ENCODE results near the gene NT5M. TPM values are rescaled to one million over a fixed set of nuclear protein-coding genes. Genes with fewer than 3 reads are reported as not detected.

NT5M gene
- polyA plus RNA-seq, 2 of the 4 experiments (the other 2 are of a cell fraction) = 5.3 to 5.9 TPM

GRCh38 chr17:17258998-17259397 lies 44.2 kb upstream of the NT5M start:
- ChIA-PET CTCF (interaction anchor here (1.2 to 3.8 kb wide), 6 partner anchors 9 to 22 kb away, joined by 3 to 15 read pairs (median 4); partner anchors contain the start of gene FLCN), POLR2A (interaction anchor here (1.1 kb wide), 1 partner anchor 9 kb away, joined by 4 read pairs; no protein-coding TSS in a partner anchor)
- TF ChIP-seq ESRRA (IDR thresholded peaks at IDR 0.05; ENCODE audit: borderline replicate concordance, low read length) (no peak), POLR2AphosphoS2 (conservative IDR thresholded peaks at IDR 0.05; ENCODE audit: low read length) (no peak), JUNB (IDR thresholded peaks at IDR 0.05) (no peak), SREBF2 (IDR thresholded peaks at IDR 0.05) (no peak), NFE2L2 (conservative IDR thresholded peaks at IDR 0.05; ENCODE audit: low read length) (no peak), KDM1A (IDR thresholded peaks at IDR 0.05; ENCODE audit: low read depth) (no peak), CBX2 (IDR thresholded peaks at IDR 0.05; ENCODE audit: borderline replicate concordance, low read depth) (no peak), POLR2A (IDR thresholded peaks at IDR 0.05; ENCODE audit: low read length) (no peak), USF2 (IDR thresholded peaks at IDR 0.05) (no peak), CBX8 (IDR thresholded peaks at IDR 0.05) (no peak)
- TF ChIP-seq, protein P1, sequence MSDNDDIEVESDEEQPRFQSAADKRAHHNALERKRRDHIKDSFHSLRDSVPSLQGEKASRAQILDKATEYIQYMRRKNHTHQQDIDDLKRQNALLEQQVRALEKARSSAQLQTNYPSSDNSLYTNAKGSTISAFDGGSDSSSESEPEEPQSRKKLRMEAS (IDR thresholded peaks at IDR 0.05) = no peak

GRCh38 chr17:17264430-17264829 lies 38.7 kb upstream of the NT5M start:
- no peak overlapping the region for H3K27ac ChIP-seq
- TF ChIP-seq SREBF2 (IDR thresholded peaks at IDR 0.05) (no peak), FOSB (CRISPR knock-in tag; IDR thresholded peaks at IDR 0.05) (no peak), REST (IDR thresholded peaks at IDR 0.05) (no peak), HOXA7 (CRISPR knock-in tag; IDR thresholded peaks at IDR 0.05) (no peak), CEBPB (IDR thresholded peaks at IDR 0.05) (no peak), ESRRA (IDR thresholded peaks at IDR 0.05; ENCODE audit: borderline replicate concordance, low read length) (no peak), CHD2 (IDR thresholded peaks at IDR 0.05; ENCODE audit: low read length, partially characterized antibody) (no peak), CBX8 (IDR thresholded peaks at IDR 0.05) (no peak), EP300 (IDR thresholded peaks at IDR 0.05) (no peak), ZC3H11A (IDR thresholded peaks at IDR 0.05) (no peak), RAD21 (conservative IDR thresholded peaks at IDR 0.05 in 1 of 2, IDR thresholded peaks at IDR 0.05 in 1 of 2) (no peak), MYC (IDR thresholded peaks at IDR 0.05; ENCODE audit: borderline replicate concordance, low read length) (no peak), RNF2 (IDR thresholded peaks at IDR 0.05; ENCODE audit: borderline replicate concordance, low read depth) (no peak), HDAC2 (IDR thresholded peaks at IDR 0.05) (no peak), FOSL2 (IDR thresholded peaks at IDR 0.05) (no peak), FOSL2 (CRISPR knock-in tag; IDR thresholded peaks at IDR 0.05) (no peak), MAFK (IDR thresholded peaks at IDR 0.05; ENCODE audit: partially characterized antibody) (no peak)
- FAIRE-seq (no peak), ATAC-seq (no peak; a peak in 1 of 6 replicates), DNase-seq (ENCODE audit: low read depth in 1 of 2, low spot score in 1 of 2) (no peak)
- no peaks in the 10 kb centered on the region for H3K9me3 ChIP-seq
- ChIA-PET CTCF (interaction anchor here (0.9 to 1.4 kb wide), 3 partner anchors 8 to 11 kb away, joined by 3 to 4 read pairs (median 3); no protein-coding TSS in a partner anchor), POLR2A (no interaction called here)
- no peak overlapping the region for H3K4me3 ChIP-seq
- WGBS (ENCODE audit: missing lambda C conversion rate) = 96% methylated on average over 2 of the region's 2 CpGs
- H3K4me1 ChIP-seq = no peaks in the 10 kb centered on the region
- no peak overlapping the region for H3K4me2 ChIP-seq

More at GRCh38 chr17:17258998-17259397, 44.2 kb upstream of the NT5M start:
- ATAC-seq (no peak), DNase-seq (ENCODE audit: low read depth in 1 of 2, low spot score in 1 of 2) (no peak), FAIRE-seq (no peak)
- Histone ChIP-seq H3K4me2 (no peak overlapping the region), H3K4me1 (no peaks in the 10 kb centered on the region), H3K9me3 (no peaks in the 10 kb centered on the region), H3K4me3 (no peak overlapping the region), H3K27ac (no peak overlapping the region)
- 93% methylated on average over 4 of the region's 4 CpGs for WGBS (ENCODE audit: missing lambda C conversion rate)
